GM23338 (cell line): ENCODE results near the gene TXLNB.

Source experiments
- EZH2phosphoT487 ChIP-seq: fragments of 200-600 bp; sonication (generic); IDR thresholded peaks from one replicate; pipeline ENCODE4 v1.8.1; 2018; ENCODE audit warnings: antibody characterized with exemption; ENCODE audit not compliant: unreplicated experiment
- POLR2AphosphoS5 ChIP-seq: IDR thresholded peaks from 2 replicates; pipeline ENCODE4 v1.6.1; 2016; ENCODE audit warnings: antibody characterized with exemption, low read depth
- TF ChIP-seq, protein P1 (sequence below), 2 experiments: fragments of 200-600 bp in 1 of 2; sonication (generic) in 1 of 2; conservative IDR thresholded peaks; 2 replicates each; pipeline versions ENCODE4 v1.5.1 to v1.6.1; 2016 to 2017; ENCODE audit warnings: antibody characterized with exemption in 2 of 2, low read depth in 2 of 2, mild to moderate bottlenecking in 2 of 2, moderate library complexity in 1 of 2

GRCh38 chr6:139335447-139336210 is 43.8 kb upstream of the TXLNB start:
- TF ChIP-seq, protein P1, sequence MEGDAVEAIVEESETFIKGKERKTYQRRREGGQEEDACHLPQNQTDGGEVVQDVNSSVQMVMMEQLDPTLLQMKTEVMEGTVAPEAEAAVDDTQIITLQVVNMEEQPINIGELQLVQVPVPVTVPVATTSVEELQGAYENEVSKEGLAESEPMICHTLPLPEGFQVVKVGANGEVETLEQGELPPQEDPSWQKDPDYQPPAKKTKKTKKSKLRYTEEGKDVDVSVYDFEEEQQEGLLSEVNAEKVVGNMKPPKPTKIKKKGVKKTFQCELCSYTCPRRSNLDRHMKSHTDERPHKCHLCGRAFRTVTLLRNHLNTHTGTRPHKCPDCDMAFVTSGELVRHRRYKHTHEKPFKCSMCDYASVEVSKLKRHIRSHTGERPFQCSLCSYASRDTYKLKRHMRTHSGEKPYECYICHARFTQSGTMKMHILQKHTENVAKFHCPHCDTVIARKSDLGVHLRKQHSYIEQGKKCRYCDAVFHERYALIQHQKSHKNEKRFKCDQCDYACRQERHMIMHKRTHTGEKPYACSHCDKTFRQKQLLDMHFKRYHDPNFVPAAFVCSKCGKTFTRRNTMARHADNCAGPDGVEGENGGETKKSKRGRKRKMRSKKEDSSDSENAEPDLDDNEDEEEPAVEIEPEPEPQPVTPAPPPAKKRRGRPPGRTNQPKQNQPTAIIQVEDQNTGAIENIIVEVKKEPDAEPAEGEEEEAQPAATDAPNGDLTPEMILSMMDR (conservative IDR thresholded peaks at IDR 0.05; ENCODE audit: low read depth in 2 of 2) = no peak
- TF ChIP-seq EZH2phosphoT487 = no peak
- no peak for TF ChIP-seq POLR2AphosphoS5
